H9 (cell line): ENCODE measurements around the gene VSTM4. TPM values are rescaled to one million over a fixed set of nuclear protein-coding genes. Genes with fewer than 3 reads are reported as not detected.

Experiments used
- DNase-seq: peaks from one replicate; pipeline ENCODE4 v3.0.0-alpha.2; 2017
- H2AFZ ChIP-seq: one replicate; pipeline ENCODE4 v1.6.1; 2013; ENCODE audit warnings: mild to moderate bottlenecking, low read length, control low read depth, moderate library complexity
- H2AK5ac ChIP-seq: 2 replicates; pipeline ENCODE4 v1.6.1; 2013; ENCODE audit warnings: low read length, control low read depth, mixed read lengths; ENCODE audit not compliant: insufficient read length
- H2BK120ac ChIP-seq: one replicate; pipeline ENCODE4 v1.6.1; 2013; ENCODE audit warnings: low read depth, mild to moderate bottlenecking, low read length, control low read depth, inconsistent platforms; ENCODE audit not compliant: poor library complexity, severe bottlenecking
- H2BK12ac ChIP-seq: 2 replicates; pipeline ENCODE4 v1.6.1; 2013; ENCODE audit warnings: low read length, control low read depth, mixed read lengths, low read depth; ENCODE audit not compliant: insufficient read length
- H2BK15ac ChIP-seq: 2 replicates; pipeline ENCODE4 v1.6.1; 2013; ENCODE audit warnings: low read depth, low read length, control low read depth
- H2BK20ac ChIP-seq: one replicate; pipeline ENCODE4 v1.6.1; 2013; ENCODE audit warnings: low read depth, mild to moderate bottlenecking, low read length, control low read depth, inconsistent platforms; ENCODE audit not compliant: poor library complexity, severe bottlenecking
- H2BK5ac ChIP-seq: 2 replicates; pipeline ENCODE4 v1.6.1; 2013; ENCODE audit warnings: low read length, control low read depth, mixed read lengths; ENCODE audit not compliant: insufficient read length
- H3K14ac ChIP-seq: 2 replicates; pipeline ENCODE4 v1.6.1; 2013; ENCODE audit warnings: low read length, control low read depth; ENCODE audit not compliant: insufficient read depth
- H3K18ac ChIP-seq: 2 replicates; pipeline ENCODE4 v1.6.1; 2013; ENCODE audit warnings: low read depth, mild to moderate bottlenecking, mixed read lengths, low read length, control low read depth; ENCODE audit not compliant: insufficient read length
- H3K23ac ChIP-seq: 2 replicates; pipeline ENCODE4 v1.6.1; 2013; ENCODE audit warnings: low read length, control low read depth, mixed read lengths, low read depth; ENCODE audit not compliant: insufficient read length
- H3K23me2 ChIP-seq: 2 replicates; pipeline ENCODE4 v1.6.1; 2013; ENCODE audit warnings: low read depth, mild to moderate bottlenecking, mixed read lengths, low read length, control low read depth; ENCODE audit not compliant: insufficient read length, poor library complexity, severe bottlenecking
- H3K27ac ChIP-seq: 2 replicates; pipeline ENCODE4 v1.5.1; 2013; ENCODE audit warnings: low read length, control low read depth, mixed read lengths, low read depth; ENCODE audit not compliant: insufficient read length
- H3K27me3 ChIP-seq: 2 replicates; pipeline ENCODE4 v1.6.1; 2013; ENCODE audit warnings: low read length, control low read depth, inconsistent platforms; ENCODE audit not compliant: insufficient read depth
- H3K4ac ChIP-seq: 2 replicates; pipeline ENCODE4 v1.6.1; 2013; ENCODE audit warnings: low read depth, mild to moderate bottlenecking, control low read depth, inconsistent platforms, low read length, moderate library complexity
- H3K4me1 ChIP-seq: 2 replicates; pipeline ENCODE4 v1.6.1; 2013; ENCODE audit warnings: low read length, control low read depth, inconsistent platforms; ENCODE audit not compliant: insufficient read depth
- H3K4me2 ChIP-seq: 2 replicates; pipeline ENCODE4 v1.6.1; 2013; ENCODE audit warnings: low read length, control low read depth, mixed read lengths; ENCODE audit not compliant: insufficient read length, insufficient read depth
- H3K56ac ChIP-seq: 2 replicates; pipeline ENCODE4 v1.6.1; 2013; ENCODE audit warnings: low read depth, mild to moderate bottlenecking, mixed read lengths, low read length, control low read depth; ENCODE audit not compliant: insufficient read length
- H3K79me1 ChIP-seq: 2 replicates; pipeline ENCODE4 v1.6.1; 2013; ENCODE audit warnings: low read depth, mild to moderate bottlenecking, moderate library complexity, low read length, control low read depth, inconsistent platforms; ENCODE audit not compliant: insufficient read depth, poor library complexity, severe bottlenecking
- H3K79me2 ChIP-seq: 2 replicates; pipeline ENCODE4 v1.6.1; 2013; ENCODE audit warnings: low read length, control low read depth, inconsistent platforms; ENCODE audit not compliant: insufficient read depth
- H3K9ac ChIP-seq: 2 replicates; pipeline ENCODE4 v1.6.1; 2013; ENCODE audit warnings: low read length, control low read depth, mixed read lengths; ENCODE audit not compliant: insufficient read length; ENCODE audit errors: extremely low read depth
- H3K9me3 ChIP-seq: one replicate; pipeline ENCODE4 v1.6.1; 2013; ENCODE audit warnings: low read depth, low read length, inconsistent platforms; ENCODE audit not compliant: control insufficient read depth
- H3T11ph ChIP-seq: one replicate; pipeline ENCODE4 v1.6.1; 2013; ENCODE audit warnings: mild to moderate bottlenecking, low read length, control low read depth, inconsistent platforms
- H4K20me1 ChIP-seq: one replicate; pipeline ENCODE4 v1.6.1; 2013; ENCODE audit not compliant: control insufficient read depth, insufficient read length, insufficient read depth
- H4K5ac ChIP-seq: 2 replicates; pipeline ENCODE4 v1.6.1; 2013; ENCODE audit warnings: low read depth, mild to moderate bottlenecking, mixed read lengths, low read length, control low read depth; ENCODE audit not compliant: insufficient read length
- H4K8ac ChIP-seq: replicated peaks from 2 replicates; pipeline ENCODE4 v1.6.1; 2013; ENCODE audit warnings: low read length, control low read depth, mixed read lengths, low read depth; ENCODE audit not compliant: insufficient read length
- H4K91ac ChIP-seq: 2 replicates; pipeline ENCODE4 v1.6.1; 2013; ENCODE audit warnings: low read depth, mild to moderate bottlenecking, moderate library complexity, mixed read lengths, low read length, control low read depth; ENCODE audit not compliant: insufficient read length
- H3K27ac Mint-ChIP-seq, 3 experiments: 2 replicates in 2 of 3; 3 replicates in 1 of 3; pipeline ENCODE4 v1.8.0; 2020 to 2021; ENCODE audit warnings: mixed read lengths in 3 of 3, mild to moderate bottlenecking in 1 of 3, moderate library complexity in 1 of 3
- H3K27me3 Mint-ChIP-seq: 2 replicates; pipeline ENCODE4 v1.8.0; 2021; ENCODE audit warnings: low read depth, mild to moderate bottlenecking, moderate library complexity, mixed read lengths
- H3K36me3 Mint-ChIP-seq, 3 experiments: 2 replicates in 2 of 3; 3 replicates in 1 of 3; pipeline ENCODE4 v1.8.0; 2020 to 2021; ENCODE audit warnings: low read depth in 3 of 3, mixed read lengths in 3 of 3; ENCODE audit not compliant: insufficient read depth in 1 of 3
- H3K4me1 Mint-ChIP-seq, 2 experiments: 2 replicates each; pipeline ENCODE4 v1.8.0; 2020; ENCODE audit warnings: mixed read lengths in 2 of 2
- H3K4me3 Mint-ChIP-seq, 2 experiments: 2 replicates in 1 of 2; 3 replicates in 1 of 2; pipeline ENCODE4 v1.8.0; 2020 to 2021; ENCODE audit warnings: mild to moderate bottlenecking in 2 of 2, mixed read lengths in 2 of 2, moderate library complexity in 1 of 2
- H3K9me3 Mint-ChIP-seq, 2 experiments: 2 replicates in 1 of 2; 3 replicates in 1 of 2; pipeline ENCODE4 v1.8.0; 2020; ENCODE audit warnings: mild to moderate bottlenecking in 2 of 2, mixed read lengths in 2 of 2, moderate library complexity in 1 of 2
- CTCF ChIP-seq: fragments of 200-600 bp; sonication (generic); conservative IDR thresholded peaks from 3 replicates; pipeline ENCODE4 v1.8.0; 2021; ENCODE audit warnings: antibody characterized with exemption, mild to moderate bottlenecking
- WGBS: extraction: QIAGEN DNeasy Blood & Tissue Kit; methylation state at CpG from one replicate; pipeline ENCODE4 v1.1.7; 2013; ENCODE audit warnings: missing lambda C conversion rate, low lambda C conversion rate, mixed read lengths; ENCODE audit not compliant: insufficient read length; ENCODE audit errors: extremely low coverage; 5-methylcytosine and 5-hydroxymethylcytosine counted together
- total RNA-seq: library from RNA; stranded (reverse); gene quantifications from 2 replicates; pipeline ENCODE4 v1.2.1, GENCODE V29; 2021

Gene VSTM4
- total RNA-seq, 1 experiment from 2014 or later, result 0.44 TPM

DNA sequence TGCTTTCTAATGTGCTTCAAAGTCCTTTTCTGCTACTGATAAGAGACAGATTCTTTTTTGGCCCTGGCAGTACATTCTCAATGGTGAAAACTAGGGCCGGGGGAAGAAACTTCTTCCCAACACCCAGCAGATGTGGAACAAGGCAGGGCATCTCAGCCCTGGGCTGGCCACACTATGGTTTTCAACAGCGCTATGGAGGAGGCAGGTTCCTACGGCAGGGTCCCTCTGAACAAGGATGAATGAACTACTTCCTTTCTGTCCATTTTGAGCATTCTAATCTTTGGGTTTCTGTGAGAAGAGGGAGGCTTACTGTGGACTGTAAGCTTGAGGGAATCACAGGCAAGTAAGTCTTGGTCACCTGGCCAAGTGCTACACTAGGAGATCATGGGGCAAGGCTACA is 78.7 kb downstream of the VSTM4 start:
- Mint-ChIP-seq H3K27ac (no peak overlapping the region), H3K9me3 (no peaks in the 10 kb centered on the region), H3K4me3 (no peak overlapping the region), H3K27me3 (no peaks in the 10 kb centered on the region), H3K4me1 (no peaks in the 10 kb centered on the region), H3K36me3 (no peaks in the 10 kb centered on the region)
- no peak overlapping the region for H3K14ac ChIP-seq
- H3K23me2 ChIP-seq, result no peaks in the 10 kb centered on the region
- no peak overlapping the region for H3K27ac ChIP-seq
- H3K23ac ChIP-seq, result no peak overlapping the region
- H3K4me1 ChIP-seq, result no peaks in the 10 kb centered on the region
- H4K8ac ChIP-seq, result no peak overlapping the region
- no peak overlapping the region for H2BK12ac ChIP-seq
- no peak overlapping the region for H2BK5ac ChIP-seq
- no peak overlapping the region for H2BK15ac ChIP-seq
- DNase-seq, result no peak
- H3K18ac ChIP-seq, result no peak overlapping the region
- H3K56ac ChIP-seq, result no peak overlapping the region
- no peaks in the 10 kb centered on the region for H4K20me1 ChIP-seq
- no peaks in the 10 kb centered on the region for H3K79me2 ChIP-seq
- no peak overlapping the region for H2BK120ac ChIP-seq
- no peak overlapping the region for H4K91ac ChIP-seq
- H3K27me3 ChIP-seq, result no peaks in the 10 kb centered on the region
- no peaks in the 10 kb centered on the region for H3K79me1 ChIP-seq
- no peak overlapping the region for H4K5ac ChIP-seq
- H2AFZ ChIP-seq, result no peak overlapping the region
- H3K9me3 ChIP-seq, result no peaks in the 10 kb centered on the region
- no peak overlapping the region for H3T11ph ChIP-seq
- H2AK5ac ChIP-seq, result no peak overlapping the region
- no peak for TF ChIP-seq CTCF
- no peak overlapping the region for H3K4ac ChIP-seq
- H3K4me2 ChIP-seq, result no peak overlapping the region
- no peak overlapping the region for H3K9ac ChIP-seq
- no peak overlapping the region for H2BK20ac ChIP-seq
- WGBS, result no CpG with 5 or more reads among the region's 3 CpGs
